Measurements from ENCODE around the gene OGDHL. TPM values are rescaled to one million over a fixed set of nuclear protein-coding genes. Genes with fewer than 3 reads are reported as not detected.
"Not testable (repeated sequence)": the region's sequence is repeated elsewhere in the genome, so short reads cannot be mapped to it uniquely, and the experiment has no call there.

Gene OGDHL
- total and polyA plus RNA-seq, 2 of the 13 experiments (the other 11 are each of a cell fraction or from before 2014, with no cell fraction given) = 3.0 to 9.8 TPM

DNA sequence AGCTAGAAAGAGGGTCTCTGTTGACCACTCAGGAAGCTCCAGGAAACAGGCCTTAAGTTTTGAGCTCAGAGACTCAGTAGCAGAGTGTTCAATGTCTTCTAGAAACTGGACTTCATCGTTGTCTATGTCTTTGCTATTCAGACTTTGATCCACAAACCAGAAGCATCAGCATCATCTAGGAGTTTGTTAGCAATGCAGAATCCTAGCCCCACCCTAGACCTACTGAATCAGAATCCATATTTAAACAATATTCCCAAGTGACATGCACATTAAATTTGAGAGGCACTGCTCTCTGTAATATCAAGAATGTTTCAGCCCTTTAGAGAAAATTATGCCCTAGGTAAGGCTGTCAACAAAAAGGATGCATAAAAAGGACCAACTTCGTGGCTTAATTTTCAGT lies 12.9 kb upstream of the OGDHL start:
- no peaks in the 10 kb centered on the region for H4K20me1 ChIP-seq (ENCODE audit: insufficient read depth, low read length)
- 0% methylated on average over 2 of the region's 2 CpGs for WGBS (ENCODE audit: low lambda C conversion rate)
- H3K4me2 ChIP-seq (ENCODE audit: low read depth, low read length) = no peak overlapping the region
- H3K79me2 ChIP-seq (ENCODE audit: insufficient read depth, low read length) = no peaks in the 10 kb centered on the region
- ChIA-PET POLR2A (no interaction called here), CTCF (ENCODE audit: low intra/inter-chr PET ratio, low total read pairs) (no interaction called here)
- ATAC-seq = no peak
- in situ Hi-C loops (cut with HindIII; ENCODE audit: extremely low pct_ligation_motif_present, low pct_unique_long_range_greater_than_20kb) (no loop called here), intact Hi-C loops (cut with micrococcal nuclease; ENCODE audit: unreplicated experiment) (no loop called here)
- H2AFZ ChIP-seq (ENCODE audit: low read length) = no peak overlapping the region
- no peak overlapping the region for H3K27ac ChIP-seq (ENCODE audit: extremely low read length, insufficient read depth, low read length)
- H3K27me3 ChIP-seq (ENCODE audit: control insufficient read depth in 1 of 2, insufficient read depth in 2 of 2, low read length in 2 of 2) = peaks cover 0 to 5% of the 10 kb centered on the region in 2 experiments; a peak in 3 of 5 replicates
- BruUV-seq (replicated peaks) = no TSS peak
- no peak overlapping the region for H3K9ac ChIP-seq (ENCODE audit: insufficient read depth, low read depth, low read length)
- DNase-seq (ENCODE audit: low spot score) = no peak
- H3K4me1 ChIP-seq (ENCODE audit: insufficient read depth, low read length) = no peaks in the 10 kb centered on the region
- TF ChIP-seq ZNF792 (CRISPR knock-in tag; IDR thresholded peaks at IDR 0.05) = no peak
- TF ChIP-seq HNF1B (CRISPR knock-in tag; IDR thresholded peaks at IDR 0.05) = no peak
- no peak for TF ChIP-seq NFRKB (IDR thresholded peaks at IDR 0.05)
- no peak for TF ChIP-seq TCF7L2 (IDR thresholded peaks at IDR 0.05; ENCODE audit: low read depth, low read length)
- TF ChIP-seq ZNF382 (CRISPR knock-in tag; IDR thresholded peaks at IDR 0.05; ENCODE audit: borderline replicate concordance) = no peak
- no peak for TF ChIP-seq HOXA7 (CRISPR knock-in tag; IDR thresholded peaks at IDR 0.05)
- no peak for TF ChIP-seq ETV5 (CRISPR knock-in tag; IDR thresholded peaks at IDR 0.05; ENCODE audit: borderline replicate concordance)
- no peaks in the 10 kb centered on the region for H3K36me3 ChIP-seq (replicated peaks in 1 of 2; ENCODE audit: control insufficient read depth in 1 of 2, insufficient read depth in 2 of 2, low read length in 2 of 2)
- no peaks in the 10 kb centered on the region for H3K9me3 ChIP-seq (ENCODE audit: low read length)
- no peak for FAIRE-seq
- H3K4me3 ChIP-seq (replicated peaks in 1 of 3; ENCODE audit: insufficient read depth in 1 of 3, low read depth in 2 of 3, low read length in 3 of 3) = no peak overlapping the region

- CTCF ChIA-PET (ENCODE audit: low intra/inter-chr PET ratio, low total read pairs); H4K20me1 ChIP-seq (ENCODE audit: insufficient read depth, low read length); H3K9ac ChIP-seq (ENCODE audit: insufficient read depth, low read depth, low read length); H2AFZ ChIP-seq (ENCODE audit: low read length); FAIRE-seq; H3K4me3 ChIP-seq (replicated peaks in 1 of 3; ENCODE audit: insufficient read depth in 1 of 3, low read depth in 2 of 3, low read length in 3 of 3); BruUV-seq (replicated peaks); H3K4me1 ChIP-seq (ENCODE audit: insufficient read depth, low read length); ATAC-seq; H3K36me3 ChIP-seq (replicated peaks in 1 of 2; ENCODE audit: control insufficient read depth in 1 of 2, insufficient read depth in 2 of 2, low read length in 2 of 2); H3K4me2 ChIP-seq (ENCODE audit: low read depth, low read length); in situ Hi-C loops (cut with HindIII; ENCODE audit: extremely low pct_ligation_motif_present, low pct_unique_long_range_greater_than_20kb); DNase-seq (ENCODE audit: low spot score); H3K9me3 ChIP-seq (ENCODE audit: low read length); H3K79me2 ChIP-seq (ENCODE audit: insufficient read depth, low read length); POLR2A ChIA-PET; intact Hi-C loops (cut with micrococcal nuclease; ENCODE audit: unreplicated experiment); H3K27ac ChIP-seq (ENCODE audit: extremely low read length, insufficient read depth, low read length): not testable (repeated sequence)
- peaks cover 0 to 21% of the 10 kb centered on the region in 2 experiments; a peak in 4 of 5 replicates for H3K27me3 ChIP-seq (ENCODE audit: control insufficient read depth in 1 of 2, insufficient read depth in 2 of 2, low read length in 2 of 2)
- WGBS (ENCODE audit: low lambda C conversion rate) = 17% methylated on average over 4 of the region's 5 CpGs
These were observed 10.8 kb upstream of the OGDHL start for GRCh38 chr10:49772944-49773343.

- H3K4me3 ChIP-seq (replicated peaks in 1 of 3; ENCODE audit: insufficient read depth in 1 of 3, low read depth in 2 of 3, low read length in 3 of 3); intact Hi-C loops (cut with micrococcal nuclease; ENCODE audit: unreplicated experiment); DNase-seq (ENCODE audit: low spot score); POLR2A ChIA-PET; H3K4me2 ChIP-seq (ENCODE audit: low read depth, low read length); H4K20me1 ChIP-seq (ENCODE audit: insufficient read depth, low read length); H3K4me1 ChIP-seq (ENCODE audit: insufficient read depth, low read length); CTCF ChIA-PET (ENCODE audit: low intra/inter-chr PET ratio, low total read pairs); FAIRE-seq; BruUV-seq (replicated peaks); H3K9me3 ChIP-seq (ENCODE audit: low read length); in situ Hi-C loops (cut with HindIII; ENCODE audit: extremely low pct_ligation_motif_present, low pct_unique_long_range_greater_than_20kb); H3K79me2 ChIP-seq (ENCODE audit: insufficient read depth, low read length); H3K27ac ChIP-seq (ENCODE audit: extremely low read length, insufficient read depth, low read length); H2AFZ ChIP-seq (ENCODE audit: low read length); ATAC-seq; H3K36me3 ChIP-seq (replicated peaks in 1 of 2; ENCODE audit: control insufficient read depth in 1 of 2, insufficient read depth in 2 of 2, low read length in 2 of 2); H3K9ac ChIP-seq (ENCODE audit: insufficient read depth, low read depth, low read length): not testable (repeated sequence)
- 20% methylated on average over 11 of the region's 11 CpGs for WGBS (ENCODE audit: low lambda C conversion rate)
- peaks cover 0 to 31% of the 10 kb centered on the region in 2 experiments; a peak in 4 of 5 replicates for H3K27me3 ChIP-seq (ENCODE audit: control insufficient read depth in 1 of 2, insufficient read depth in 2 of 2, low read length in 2 of 2)
These were observed 8.9 kb upstream of the OGDHL start for GRCh38 chr10:49771046-49771445.
